B cell (primary cell): ENCODE results near the gene STK11. TPM values are rescaled to one million over a fixed set of nuclear protein-coding genes. Genes with fewer than 3 reads are reported as not detected.

ENCODE experiments used
- ATAC-seq: fragments of 200-7000 bp; cut with Tn5 transposase; one replicate; pipeline ENCODE4 v1.10.0; 2021; ENCODE audit warnings: low read depth, mild to moderate bottlenecking, moderate number of reproducible peaks, moderate library complexity
- CTCF ChIA-PET: fragments of 350-600 bp; sonication (Branson Sonifier 250); formaldehyde crosslinking; loops from one replicate; lab custom pipeline; 2021; ENCODE audit warnings: antibody characterized with exemption, inconsistent platforms; lab: Charles Lee
- POLR2A ChIA-PET: fragments of 350-600 bp; sonication (Branson Sonifier 250); formaldehyde crosslinking; loops from one replicate; lab custom pipeline; 2021; ENCODE audit warnings: antibody characterized with exemption; lab: Charles Lee
- DNase-seq: peaks from one replicate; pipeline ENCODE4 v3.0.0; 2013
- H2AFZ ChIP-seq: 2 replicates; pipeline ENCODE4 v1.6.1; 2012; ENCODE audit warnings: mild to moderate bottlenecking, low read depth, low read length; ENCODE audit not compliant: insufficient read depth, poor library complexity, severe bottlenecking
- H3K27ac ChIP-seq, 2 donors: 1 replicate in 1 of 2; 2 replicates in 1 of 2; pipeline ENCODE4 v1.5.1; 2012 to 2013; ENCODE audit warnings: low read length in 2 of 2, mild to moderate bottlenecking in 2 of 2, moderate library complexity in 1 of 2
- H3K27me3 ChIP-seq, 4 experiments: fragments of 200-600 bp in 1 of 4; sonication (generic) in 1 of 4; replicated peaks in 1 of 4; 1 replicate in 2 of 4; 2 replicates in 2 of 4; pipeline versions ENCODE4 v1.6.1 to v1.7.0; 2013 to 2016; ENCODE audit warnings: low read length in 3 of 4, mild to moderate bottlenecking in 2 of 4, mixed read lengths in 1 of 4, moderate library complexity in 1 of 4; ENCODE audit not compliant: insufficient read depth in 4 of 4, control insufficient read depth in 3 of 4; ENCODE audit errors: control extremely low read depth in 1 of 4
- H3K36me3 ChIP-seq, 2 experiments: replicated peaks in 1 of 2; 1 replicate in 1 of 2; 2 replicates in 1 of 2; pipeline versions ENCODE4 v1.6.1 to v1.7.1; 2013; ENCODE audit warnings: low read length in 1 of 2; ENCODE audit not compliant: insufficient read depth in 2 of 2, control insufficient read depth in 1 of 2; ENCODE audit errors: control extremely low read depth in 1 of 2, extremely low read depth in 1 of 2
- H3K4me1 ChIP-seq, 2 donors: fragments of 200-600 bp in 1 of 2; sonication (generic) in 1 of 2; 1 replicate in 1 of 2; 2 replicates in 1 of 2; pipeline versions ENCODE4 v1.5.1 to v1.6.1; 2013 to 2017; ENCODE audit warnings: low read length in 2 of 2; ENCODE audit not compliant: control insufficient read depth in 2 of 2, insufficient read depth in 2 of 2
- H3K4me2 ChIP-seq: replicated peaks from 2 replicates; pipeline ENCODE3; 2012; ENCODE audit warnings: mild to moderate bottlenecking, low read depth, low read length; ENCODE audit not compliant: poor library complexity, severe bottlenecking
- H3K4me3 ChIP-seq, 5 experiments: fragments of 200-600 bp in 1 of 5; sonication (generic) in 1 of 5; 1 replicate in 3 of 5; 2 replicates in 2 of 5; pipeline versions ENCODE4 v1.5.1 to v1.7.0; 2011 to 2016; ENCODE audit warnings: low read length in 4 of 5, mild to moderate bottlenecking in 4 of 5, low read depth in 2 of 5, control low read depth in 1 of 5, moderate library complexity in 1 of 5; ENCODE audit not compliant: insufficient read depth in 1 of 5; ENCODE audit errors: control extremely low read depth in 1 of 5, extremely low read depth in 1 of 5
- H3K79me2 ChIP-seq: fragments of 200-600 bp; sonication (generic); one replicate; pipeline ENCODE4 v1.6.0; 2016; ENCODE audit warnings: low read length; ENCODE audit not compliant: control insufficient read depth, insufficient read depth
- H3K9ac ChIP-seq: fragments of 200-600 bp; sonication (generic); 2 replicates; pipeline ENCODE4 v1.6.1; 2017; ENCODE audit warnings: mild to moderate bottlenecking, low read length, moderate library complexity
- H3K9me3 ChIP-seq, 3 donors: one replicate each; pipeline versions ENCODE4 v1.6.1 to v1.7.1; 2013; ENCODE audit warnings: low read length in 2 of 3; ENCODE audit not compliant: control insufficient read depth in 2 of 3, insufficient read depth in 1 of 3; ENCODE audit errors: control extremely low read depth in 1 of 3
- H4K20me1 ChIP-seq: 2 replicates; pipeline ENCODE4 v1.6.0; 2012; ENCODE audit warnings: mild to moderate bottlenecking, low read length; ENCODE audit not compliant: insufficient read depth, control insufficient read depth, poor library complexity, severe bottlenecking
- H3K27ac Mint-ChIP-seq: one replicate; pipeline ENCODE4 v1.8.0; 2021; ENCODE audit warnings: mixed read lengths
- H3K27me3 Mint-ChIP-seq: one replicate; pipeline ENCODE4 v1.8.0; 2021; ENCODE audit warnings: mixed read lengths
- H3K4me1 Mint-ChIP-seq: one replicate; pipeline ENCODE4 v1.8.0; 2021; ENCODE audit warnings: mixed read lengths
- H3K4me3 Mint-ChIP-seq: one replicate; pipeline ENCODE4 v1.8.0; 2021; ENCODE audit warnings: mixed read lengths
- H3K9me3 Mint-ChIP-seq: one replicate; pipeline ENCODE4 v1.8.0; 2022; ENCODE audit warnings: mixed read lengths; ENCODE audit not compliant: insufficient read depth
- EZH2 ChIP-seq: IDR thresholded peaks from 2 replicates; pipeline ENCODE4 v1.6.1; 2012; ENCODE audit warnings: borderline replicate concordance, low read depth, mild to moderate bottlenecking, moderate library complexity, low read length; ENCODE audit not compliant: insufficient read depth, poor library complexity, severe bottlenecking
- WGBS: methylation state at CpG from one replicate; pipeline ENCODE4 v1.1.5; 2013; ENCODE audit warnings: missing lambda C conversion rate; ENCODE audit not compliant: insufficient coverage; 5-methylcytosine and 5-hydroxymethylcytosine counted together
- intact Hi-C: fragments of 100-400 bp; cut with micrococcal nuclease; formaldehyde crosslinking; loops from one replicate; pipeline ENCODE4 v1.10.0; 2022
- polyA plus RNA-seq: library from polyadenylated mRNA; depleted of rRNA; stranded (reverse); fragments of >200 nt; gene quantifications from 2 replicates; pipeline ENCODE4 v1.2.3, GENCODE V29; 2012
- total RNA-seq, 2 donors: library from RNA; stranded (reverse); fragments of 120-200 nt in 1 of 2; gene quantifications; 1 replicate in 1 of 2; 2 replicates in 1 of 2; pipeline versions ENCODE4 v1.2.3 to v1.2.4, GENCODE V29; 2013 to 2022
- TF ChIP-seq, protein P1 (sequence below): fragments of 200-600 bp; IDR thresholded peaks from one replicate; pipeline ENCODE4 v1.8.0; 2022; ENCODE audit warnings: antibody characterized with exemption, mild to moderate bottlenecking

Gene STK11
- total and polyA plus RNA-seq, 2 donors (not counting 1 experiment from before 2014, with no cell fraction given): 87.9 to 89.9 TPM

DNA sequence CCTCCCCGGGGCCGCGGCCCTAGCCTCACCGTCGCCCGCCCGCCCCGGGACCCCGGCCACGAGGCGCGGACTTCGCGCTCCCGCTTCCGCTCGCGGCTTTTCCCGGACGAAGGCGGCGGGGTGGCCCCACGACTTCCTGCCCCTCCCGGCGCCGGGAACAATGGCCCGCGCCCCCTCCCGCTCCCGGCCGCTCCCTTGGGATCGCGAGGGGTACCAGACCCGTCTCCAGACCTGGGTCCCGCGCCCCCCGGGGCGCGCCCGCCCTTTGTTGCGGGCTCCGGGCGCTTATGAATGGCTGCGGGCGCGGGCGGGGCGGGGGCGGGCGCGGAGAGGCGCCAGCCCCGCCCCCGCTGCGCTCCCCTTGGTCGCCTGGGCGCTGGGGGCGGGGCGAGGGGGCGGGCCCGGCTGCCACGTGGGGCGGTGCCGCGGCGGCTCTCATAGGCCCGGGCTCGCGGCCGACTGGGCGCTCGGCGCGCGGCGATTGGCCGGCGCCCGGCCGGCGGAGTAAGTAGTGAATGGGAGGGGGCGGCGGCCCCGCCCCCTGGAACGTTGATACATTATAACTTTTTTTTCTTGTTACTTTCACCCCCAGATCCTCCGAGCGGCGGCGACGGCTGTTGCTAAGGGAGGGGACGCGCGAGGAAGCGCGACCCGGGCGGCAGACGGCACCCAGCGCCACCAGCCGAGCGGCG is 43.9 kb downstream of the STK11 start:
- no peaks in the 10 kb centered on the region for H3K9me3 ChIP-seq
- intact Hi-C loops: loop anchor here (1.0 to 10.0 kb wide), 5 partner anchors 12 to 1935 kb away; partner anchors contain the start of genes CNN2, NCLN, RNU6-2 and TMEM259
- H3K4me1 ChIP-seq: peaks cover 29 to 56% of the 10 kb centered on the region in 2 donors
- peaks cover 41% of the 10 kb centered on the region for H3K79me2 ChIP-seq
- H3K4me3 ChIP-seq: peak overlapping the region in 4 of 5 experiments; percentile 72 to 92 (median 88)
- peaks cover 27% of the 10 kb centered on the region for H3K4me1 Mint-ChIP-seq
- H3K9ac ChIP-seq: peak overlapping the region; percentile 88
- TF ChIP-seq EZH2: no peak
- TF ChIP-seq, protein P1, sequence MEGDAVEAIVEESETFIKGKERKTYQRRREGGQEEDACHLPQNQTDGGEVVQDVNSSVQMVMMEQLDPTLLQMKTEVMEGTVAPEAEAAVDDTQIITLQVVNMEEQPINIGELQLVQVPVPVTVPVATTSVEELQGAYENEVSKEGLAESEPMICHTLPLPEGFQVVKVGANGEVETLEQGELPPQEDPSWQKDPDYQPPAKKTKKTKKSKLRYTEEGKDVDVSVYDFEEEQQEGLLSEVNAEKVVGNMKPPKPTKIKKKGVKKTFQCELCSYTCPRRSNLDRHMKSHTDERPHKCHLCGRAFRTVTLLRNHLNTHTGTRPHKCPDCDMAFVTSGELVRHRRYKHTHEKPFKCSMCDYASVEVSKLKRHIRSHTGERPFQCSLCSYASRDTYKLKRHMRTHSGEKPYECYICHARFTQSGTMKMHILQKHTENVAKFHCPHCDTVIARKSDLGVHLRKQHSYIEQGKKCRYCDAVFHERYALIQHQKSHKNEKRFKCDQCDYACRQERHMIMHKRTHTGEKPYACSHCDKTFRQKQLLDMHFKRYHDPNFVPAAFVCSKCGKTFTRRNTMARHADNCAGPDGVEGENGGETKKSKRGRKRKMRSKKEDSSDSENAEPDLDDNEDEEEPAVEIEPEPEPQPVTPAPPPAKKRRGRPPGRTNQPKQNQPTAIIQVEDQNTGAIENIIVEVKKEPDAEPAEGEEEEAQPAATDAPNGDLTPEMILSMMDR: no peak
- peak; percentile 98 for DNase-seq
- ChIA-PET CTCF (interaction anchor here (0.7 to 2.3 kb wide), 2 partner anchors 8 to 18 kb away, joined by 3 to 31 read pairs; no protein-coding TSS in a partner anchor), POLR2A (interaction anchor here (0.9 to 2.5 kb wide), 4 partner anchors 10 to 19 kb away, joined by 6 to 33 read pairs (median 8); partner anchors contain the start of gene CIRBP)
- WGBS: under 1% methylated on average over 83 of the region's 102 CpGs
- peaks cover 42% of the 10 kb centered on the region for H4K20me1 ChIP-seq
- peak overlapping the region; percentile 92 for H3K27ac Mint-ChIP-seq
- peak; percentile 48 for ATAC-seq
- peak overlapping the region; percentile 73 to 94 for H3K27ac ChIP-seq
- H3K27me3 Mint-ChIP-seq: no peaks in the 10 kb centered on the region
- peak overlapping the region; percentile 86 for H3K4me3 Mint-ChIP-seq
- H3K4me2 ChIP-seq: peak overlapping the region; percentile 99
- no peaks in the 10 kb centered on the region for H3K27me3 ChIP-seq
- H3K36me3 ChIP-seq: peaks cover 0 to 16% of the 10 kb centered on the region in 2 experiments
- H2AFZ ChIP-seq: no peak overlapping the region
- H3K9me3 Mint-ChIP-seq: no peaks in the 10 kb centered on the region
